COLO668 (cell line): ENCODE data around the gene LLCFC1.
"Not testable (repeated sequence)": the region's sequence is repeated elsewhere in the genome, so short reads cannot be mapped to it uniquely, and the experiment has no call there.

Experiments used
- DNase-seq: peaks from one replicate; lab custom pipeline; 2025; ENCODE audit not compliant: unreplicated experiment; lab: John Stamatoyannopoulos, UW

The LLCFC1 gene

DNA sequence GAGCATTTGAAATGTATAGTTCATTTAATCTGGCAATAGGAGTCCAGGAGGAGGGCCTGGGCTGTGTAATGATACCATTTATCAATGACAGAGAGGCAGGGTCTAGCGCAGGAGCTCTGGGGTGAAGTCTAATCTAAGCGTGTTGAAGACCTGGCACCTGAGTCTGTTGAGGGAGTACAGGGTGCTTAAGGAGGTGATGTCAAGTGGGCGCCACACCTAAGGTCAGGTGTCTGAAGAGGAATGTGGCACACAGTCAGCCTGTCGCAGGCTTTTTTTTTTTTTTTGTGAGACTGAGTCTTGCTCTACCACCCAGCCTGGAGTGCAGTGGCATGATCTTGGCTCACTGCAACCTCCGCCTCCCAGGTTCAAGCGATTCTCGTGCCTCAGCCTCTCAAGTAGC, 2.3 kb downstream of the LLCFC1 start:
- DNase-seq: no peak

DNA sequence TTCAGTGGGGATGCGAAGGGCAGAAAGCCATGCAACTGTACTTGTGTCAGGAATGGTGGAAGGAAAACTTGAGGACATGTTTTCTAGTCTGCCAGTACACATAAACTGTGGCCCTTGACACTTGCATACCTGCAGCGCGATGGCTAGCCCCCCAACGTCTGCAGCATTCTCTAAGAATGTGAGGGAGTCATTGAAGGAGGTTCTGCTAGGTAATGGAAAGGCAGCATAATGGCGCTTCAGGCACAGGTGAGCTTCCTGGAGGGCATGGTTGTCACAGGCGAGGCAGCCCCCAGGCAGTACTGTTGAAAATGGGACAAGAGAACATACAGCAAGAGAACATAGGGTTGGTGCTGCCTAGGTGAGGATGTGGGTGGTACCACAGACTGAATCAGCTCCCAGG, 3.5 kb downstream of the LLCFC1 start:
- no peak for DNase-seq

DNA sequence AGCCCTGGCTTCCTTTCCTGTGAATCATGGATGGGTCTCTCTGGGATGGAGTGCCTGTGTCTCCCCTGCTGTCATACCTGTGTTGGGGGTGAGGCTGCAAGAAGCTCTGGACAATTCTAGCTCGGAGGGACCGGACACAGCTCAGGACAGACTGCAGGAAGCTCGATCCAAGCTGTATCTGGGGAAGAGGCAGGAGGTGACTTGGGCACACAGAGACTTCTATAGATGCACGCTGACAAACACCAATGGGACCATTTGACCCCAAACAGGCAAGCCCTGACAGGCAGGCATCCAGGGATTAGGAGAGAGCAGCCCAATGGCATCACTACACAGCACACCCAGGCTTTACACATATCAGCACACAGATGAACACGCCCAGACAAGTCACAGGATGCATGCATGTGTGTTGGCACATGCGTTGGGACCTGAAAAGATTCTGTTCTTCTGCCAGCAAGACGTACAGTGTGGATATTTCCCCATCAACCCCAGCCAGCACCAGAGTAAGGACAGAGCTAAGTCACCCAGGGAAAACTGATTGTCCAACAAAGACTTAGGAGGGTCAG, 4.5 kb downstream of the LLCFC1 start:
- no peak for DNase-seq

DNA sequence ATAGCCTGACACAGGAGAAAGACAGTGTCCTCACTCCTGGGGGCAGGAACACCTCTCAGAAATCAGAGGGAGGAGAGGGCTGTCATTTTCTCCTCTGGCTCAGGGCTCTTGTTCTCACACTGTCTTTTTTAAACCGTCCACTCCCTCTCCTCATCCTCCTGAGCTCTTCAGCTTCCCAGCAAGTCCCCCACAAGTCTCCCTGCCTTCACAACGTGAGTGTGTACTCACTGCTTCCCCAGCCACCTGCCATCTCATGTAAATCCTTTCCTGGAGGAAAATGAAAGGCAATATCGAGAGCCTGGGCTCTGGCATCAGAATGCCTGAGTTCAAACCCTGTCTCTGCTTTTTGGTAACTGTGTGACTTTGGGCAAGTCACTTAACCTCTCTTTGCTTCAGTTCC, 5.7 kb downstream of the LLCFC1 start:
- DNase-seq: no peak

DNA sequence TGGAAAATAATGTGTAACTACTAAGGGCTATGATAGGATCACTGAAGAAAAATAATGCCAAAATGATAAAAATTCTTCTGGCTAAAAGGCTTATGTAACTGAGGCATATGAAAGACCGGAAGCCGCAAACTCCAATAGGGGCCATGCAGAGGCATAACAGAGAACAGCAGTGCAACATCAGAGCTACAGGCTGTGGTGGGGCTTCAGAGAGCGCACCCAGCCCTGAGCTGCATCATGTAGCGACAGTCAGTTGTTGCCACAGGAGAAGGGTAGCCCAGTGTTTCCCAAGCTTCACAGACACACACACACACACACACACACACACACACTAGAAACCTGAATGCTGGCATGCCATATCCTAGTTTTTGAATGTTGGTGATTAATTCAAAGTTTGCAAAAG, 9.3 kb downstream of the LLCFC1 start:
- DNase-seq: no peak

DNA sequence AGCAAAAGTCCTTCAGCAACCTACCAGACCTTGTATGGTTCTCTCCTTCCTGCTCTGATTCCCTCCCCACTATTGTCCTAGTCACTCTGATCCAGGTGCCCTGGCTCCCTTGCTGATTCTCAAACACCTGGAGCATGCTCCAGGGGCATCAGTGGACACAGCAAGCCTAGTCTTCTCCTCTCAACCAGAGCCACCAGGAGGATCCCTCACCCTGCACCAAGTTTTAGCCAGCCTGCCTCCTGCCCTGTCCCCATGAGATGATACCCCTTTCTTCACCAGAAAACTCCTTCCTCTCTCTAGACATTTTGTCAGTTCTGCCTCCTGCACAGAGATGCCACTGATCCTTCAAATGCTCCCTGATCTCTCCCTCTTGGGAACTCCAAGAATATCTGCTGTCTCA, 11.0 kb downstream of the LLCFC1 start:
- no peak for DNase-seq

DNA sequence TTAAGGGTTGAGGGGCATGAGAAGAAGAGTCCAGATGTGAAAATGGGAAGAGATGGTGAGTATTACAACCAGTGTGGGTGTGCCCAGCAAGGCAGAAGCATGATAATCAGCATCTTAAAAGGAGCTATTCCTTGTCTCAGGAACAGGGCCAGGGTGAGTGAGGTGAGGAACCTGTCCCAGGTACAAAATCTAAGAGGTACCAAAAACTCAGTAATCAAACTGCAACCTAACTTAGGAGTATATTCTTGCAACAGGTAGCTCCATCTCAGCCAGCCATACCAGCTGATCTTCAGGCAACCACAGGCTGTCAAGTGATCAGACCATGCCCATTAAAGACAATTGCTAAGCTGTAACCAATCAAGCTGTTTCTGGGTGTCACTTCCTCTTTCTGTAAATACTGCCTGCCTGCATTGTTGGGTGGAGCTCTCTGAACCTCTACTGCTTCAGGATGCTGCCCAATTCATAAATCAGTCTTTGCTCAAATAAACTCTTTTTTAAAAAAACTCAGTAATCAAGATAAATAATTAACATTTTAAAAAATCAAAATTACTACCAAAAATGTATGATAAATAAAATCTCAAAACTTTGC, 15.5 kb downstream of the LLCFC1 start:
- no peak for DNase-seq

DNA sequence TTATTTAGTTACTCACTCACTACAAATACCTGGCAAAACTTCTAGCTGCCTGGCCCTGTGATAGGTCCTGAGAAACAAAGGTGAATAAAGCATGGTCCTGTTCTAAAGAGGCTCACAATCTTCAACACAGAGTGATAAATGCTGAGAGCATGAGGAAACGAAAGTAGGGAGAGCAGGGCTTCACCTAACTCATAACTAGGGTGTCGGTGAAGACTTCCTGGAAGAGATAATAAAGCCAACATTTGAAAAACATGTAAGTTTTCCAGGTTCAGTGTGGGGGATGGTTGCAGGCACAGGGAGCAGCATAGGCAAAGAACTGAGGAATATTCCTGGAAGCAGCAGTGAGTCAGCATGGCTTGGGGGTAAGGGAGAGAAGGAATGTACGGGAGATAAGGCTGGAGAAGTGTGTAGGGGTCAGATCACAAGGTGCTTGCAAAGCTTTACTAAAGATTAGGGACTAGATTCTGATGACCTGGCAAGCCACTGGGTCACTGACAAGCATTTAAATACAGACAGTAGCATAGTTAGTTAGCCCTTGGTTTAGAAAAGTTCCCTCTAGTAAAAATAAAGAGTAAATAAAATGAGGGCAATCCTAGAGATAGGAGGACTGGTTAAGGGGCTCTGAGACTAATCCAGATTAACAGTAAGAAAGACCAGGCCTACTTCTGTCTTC, 17.8 kb downstream of the LLCFC1 start:
- no peak for DNase-seq

DNA sequence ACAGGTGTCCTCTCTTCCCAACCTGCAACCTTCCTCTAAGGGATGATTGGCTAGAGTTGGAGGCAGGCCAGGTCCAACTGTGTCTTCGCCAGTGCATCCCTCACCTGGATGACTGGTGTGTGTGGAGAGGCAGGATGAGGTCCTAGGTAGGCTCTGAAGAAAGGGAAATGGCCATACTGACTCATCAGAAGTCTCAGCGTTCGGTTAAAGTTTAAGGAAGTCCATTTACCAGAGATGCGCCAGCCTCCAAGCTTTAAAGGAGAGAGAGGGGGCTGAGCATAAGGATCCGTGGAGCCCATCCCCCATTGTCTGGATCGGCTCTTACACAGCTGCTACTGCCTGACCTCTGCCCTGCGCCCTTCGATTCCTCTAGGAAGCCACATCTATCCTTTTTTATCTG, 18.4 kb downstream of the LLCFC1 start:
- no peak for DNase-seq

DNA sequence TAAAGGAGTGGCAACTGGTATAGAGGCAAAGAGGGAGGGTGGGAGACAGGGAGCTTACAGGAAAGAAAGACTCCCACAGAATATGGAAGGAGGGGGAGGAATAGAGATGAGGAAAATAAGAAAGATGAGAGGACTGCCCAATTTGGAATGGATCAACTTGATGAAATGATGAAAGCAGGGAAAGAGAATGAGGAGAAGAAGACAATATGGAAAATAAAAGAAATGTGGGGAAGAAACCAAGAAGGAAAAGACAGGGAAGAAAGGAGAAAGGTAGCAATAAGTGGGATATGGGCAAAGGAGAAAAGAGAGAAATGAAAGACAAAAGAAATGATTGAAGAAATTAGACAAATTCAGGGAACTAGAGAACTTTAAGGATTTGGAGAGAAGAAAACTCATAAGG, 19.9 kb downstream of the LLCFC1 start:
- DNase-seq: no peak

DNA sequence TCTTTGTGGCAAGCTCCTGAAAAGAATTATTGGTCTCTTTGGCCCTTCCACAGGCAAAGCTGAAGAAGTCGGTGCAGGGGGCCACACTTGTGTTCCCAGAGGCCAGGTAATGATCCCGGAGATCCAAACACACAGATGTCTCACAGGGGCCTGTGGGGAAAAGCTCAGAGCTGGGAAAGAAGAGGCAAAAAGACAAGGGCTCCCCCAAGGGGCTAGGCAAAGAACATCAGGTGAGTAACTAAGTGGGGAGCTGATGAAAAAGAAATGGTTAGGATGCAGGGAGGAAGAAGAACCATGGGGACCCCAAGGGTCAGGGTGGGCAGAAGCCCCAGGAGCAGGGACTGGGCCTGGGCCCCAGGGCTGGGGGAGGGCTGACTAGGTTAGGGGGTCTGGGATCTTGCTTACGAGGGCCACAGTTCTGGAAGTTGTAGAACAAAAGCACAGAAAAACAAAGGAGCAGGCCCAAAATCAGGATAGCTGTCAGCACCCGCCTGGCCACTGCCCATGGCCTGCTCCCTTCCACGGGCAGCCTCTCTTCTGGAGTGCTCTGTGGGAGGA, 21.8 kb downstream of the LLCFC1 start:
- DNase-seq: no peak

DNA sequence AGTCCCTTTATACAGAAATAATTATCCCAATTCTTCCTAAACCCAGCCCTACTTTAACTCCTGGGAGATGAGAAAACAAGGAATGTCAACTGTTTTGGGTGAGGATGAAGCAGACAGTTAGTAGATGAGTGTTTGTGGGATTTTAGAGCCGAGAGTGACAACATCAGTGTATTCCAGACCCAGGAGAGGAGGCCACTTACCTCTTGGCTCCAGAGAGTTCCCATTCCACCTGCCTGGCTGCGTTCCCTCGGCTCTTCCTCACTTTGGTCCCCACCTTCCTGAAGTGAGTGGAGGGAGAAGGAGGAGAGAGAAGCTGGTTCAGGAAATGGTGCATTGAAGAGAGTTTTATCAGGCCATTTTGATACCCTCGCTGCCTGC, 22.3 kb downstream of the LLCFC1 start:
- no peak for DNase-seq

DNA sequence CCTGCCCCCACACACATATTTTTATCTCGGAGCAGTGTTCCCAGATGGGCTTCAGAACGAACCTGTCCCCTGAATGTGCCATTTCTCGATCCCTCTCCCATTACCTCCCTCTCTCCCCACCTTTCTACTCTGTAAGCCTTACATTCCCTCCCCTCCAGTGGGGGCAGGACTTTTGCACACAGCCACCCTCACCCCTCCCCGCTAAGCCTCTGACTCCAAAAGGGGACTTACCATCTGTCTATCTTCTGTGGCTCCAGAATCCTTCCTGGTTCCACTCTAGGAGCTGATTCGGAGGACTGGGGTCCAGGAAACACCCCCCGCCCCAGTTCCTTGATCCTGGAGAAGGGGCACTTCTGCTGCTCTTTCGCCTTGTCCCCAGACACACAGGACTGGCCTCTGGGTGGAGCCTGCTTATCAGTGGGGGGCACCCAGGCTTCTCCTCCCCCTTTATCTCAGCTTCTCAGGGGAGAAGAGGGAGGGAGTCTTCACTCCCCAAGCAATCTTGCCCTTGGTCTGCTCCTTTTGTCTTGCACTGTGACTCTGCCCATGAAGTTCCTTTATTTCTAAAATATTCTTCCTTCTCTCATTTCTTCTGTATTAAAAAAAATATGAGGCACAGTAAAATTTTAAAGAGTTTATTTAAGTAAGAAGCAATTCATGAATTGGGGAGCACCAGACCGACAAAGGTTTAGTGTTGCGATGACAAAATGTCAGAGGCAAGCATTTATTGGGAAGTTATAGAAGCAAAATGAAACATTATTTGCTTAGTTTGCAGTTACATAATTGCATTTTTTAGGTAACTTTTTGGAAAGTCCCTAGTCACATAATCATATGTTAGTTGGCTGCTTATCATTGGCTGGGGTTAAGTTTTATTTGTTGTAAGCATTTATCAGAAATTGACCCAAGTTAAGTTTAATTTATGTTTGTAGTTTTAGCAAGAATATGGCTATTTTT, 23.0 kb downstream of the LLCFC1 start, which contains the start of gene KEL:
Gene KEL (minus strand): TSS at position 391 of the 954 bp plus-strand sequence. CDS start 157 bp downstream, at position 234.
- DNase-seq: no peak

DNA sequence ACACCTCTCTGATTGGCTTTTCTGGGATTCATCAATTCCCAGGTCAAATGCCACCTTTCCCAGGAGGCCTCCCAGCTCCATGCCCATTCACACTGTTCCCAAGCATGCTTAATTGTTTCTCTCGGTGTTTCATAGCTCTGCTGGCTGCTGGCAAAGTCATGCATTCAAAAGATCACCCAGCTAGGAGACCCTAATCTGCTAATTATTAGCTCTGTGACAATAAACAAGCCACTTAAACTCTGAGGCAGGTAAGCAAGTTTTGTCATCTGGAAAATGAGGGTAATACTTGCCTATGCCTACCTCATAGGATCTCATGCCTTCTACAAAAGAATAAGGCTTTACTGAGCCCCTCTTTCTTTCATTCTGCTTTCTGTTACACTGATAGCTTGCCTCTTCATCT, 23.7 kb downstream of the LLCFC1 start:
- no peak for DNase-seq

DNA sequence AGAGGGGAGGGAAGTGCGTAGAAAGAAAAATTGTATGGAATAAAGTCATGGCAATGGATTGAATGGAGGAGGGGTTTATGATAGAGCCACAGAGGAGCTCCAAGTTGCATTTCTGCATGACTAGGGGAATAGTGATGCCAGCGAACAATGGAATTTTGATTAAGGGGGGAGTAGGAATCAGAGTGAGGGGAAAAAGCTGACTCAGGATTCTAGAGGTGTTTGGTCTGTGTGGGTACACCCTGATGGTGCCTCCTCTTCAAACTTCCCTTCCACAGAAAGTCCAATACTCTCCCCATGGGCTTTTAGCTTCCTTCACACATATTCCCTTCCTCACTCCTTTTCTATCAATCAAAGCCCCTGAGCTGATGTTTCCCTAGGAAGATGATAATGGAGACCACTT, 24.7 kb downstream of the LLCFC1 start:
- no peak for DNase-seq

DNA sequence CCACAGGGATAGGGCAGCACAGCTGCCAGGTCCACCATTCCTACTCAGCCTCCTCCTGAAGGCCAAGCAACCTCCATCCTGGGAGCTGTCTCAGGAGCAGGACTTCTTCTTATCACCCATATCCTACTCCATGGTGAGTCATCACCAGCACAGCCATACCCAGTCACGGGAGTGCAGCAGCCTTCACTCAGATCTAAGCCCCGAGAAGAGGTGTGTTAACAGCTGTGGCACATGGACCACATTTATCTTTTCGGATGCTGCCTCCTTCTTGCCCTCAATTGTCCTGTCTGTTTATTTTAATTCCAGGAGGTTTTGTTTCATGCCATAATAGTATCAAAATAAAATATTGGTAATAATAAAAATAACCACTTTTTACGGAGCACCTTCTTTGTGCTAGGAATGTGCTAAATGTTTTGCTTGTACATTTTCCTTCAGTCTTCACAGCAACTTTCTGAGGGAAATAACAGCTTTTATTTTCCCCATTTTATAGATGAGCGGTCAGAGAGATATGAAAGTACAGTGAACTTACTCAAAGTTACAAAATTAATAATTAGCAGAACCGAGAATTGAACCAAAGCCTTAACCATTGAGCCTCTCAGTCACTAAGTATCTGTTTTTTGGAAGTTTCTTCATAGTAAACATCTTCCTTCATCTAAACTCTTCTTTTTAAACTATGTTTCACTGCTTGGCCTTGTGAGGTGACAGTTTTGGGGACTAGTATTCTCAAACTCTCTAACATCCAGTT, 25.4 kb downstream of the LLCFC1 start:
- DNase-seq: no peak

DNA sequence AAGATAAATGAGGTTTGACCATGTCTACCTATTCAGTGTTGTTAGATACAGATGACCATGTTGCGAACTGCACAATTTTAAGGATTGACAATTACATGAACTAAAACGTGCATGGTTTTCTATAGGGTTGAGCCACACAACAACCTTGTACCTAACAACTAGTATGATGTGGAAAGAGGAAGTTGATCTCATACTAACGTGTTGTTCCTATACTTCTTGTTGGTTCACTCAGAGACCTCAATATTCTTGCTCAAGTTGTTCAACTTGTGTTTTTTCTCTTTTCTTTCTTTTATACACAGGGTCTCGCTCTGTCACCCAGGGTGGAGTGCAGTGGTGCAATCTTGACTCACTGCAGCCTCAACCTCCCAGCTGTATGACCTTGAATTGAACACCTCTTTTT, 28.9 kb downstream of the LLCFC1 start:
- no peak for DNase-seq

DNA sequence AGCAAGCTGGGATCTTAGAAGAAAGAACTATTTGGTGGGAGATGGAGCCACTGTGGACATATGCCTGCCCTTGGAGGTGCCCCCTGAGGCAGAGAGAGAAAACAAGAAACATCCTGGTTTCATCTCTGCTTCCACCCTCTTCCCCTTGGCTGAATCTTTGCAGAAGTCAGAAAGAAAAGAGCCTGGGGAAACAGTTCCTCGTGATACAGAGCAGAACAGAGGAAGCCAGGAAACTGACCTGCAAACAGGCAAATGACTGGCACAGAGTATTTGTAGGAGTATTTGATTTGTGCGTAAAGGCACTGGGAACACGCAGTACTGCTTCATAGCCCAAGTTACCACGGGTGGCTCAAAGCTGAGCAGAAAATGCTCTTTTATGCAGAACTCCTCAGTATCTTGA, 29.9 kb downstream of the LLCFC1 start:
- DNase-seq: no peak

DNA sequence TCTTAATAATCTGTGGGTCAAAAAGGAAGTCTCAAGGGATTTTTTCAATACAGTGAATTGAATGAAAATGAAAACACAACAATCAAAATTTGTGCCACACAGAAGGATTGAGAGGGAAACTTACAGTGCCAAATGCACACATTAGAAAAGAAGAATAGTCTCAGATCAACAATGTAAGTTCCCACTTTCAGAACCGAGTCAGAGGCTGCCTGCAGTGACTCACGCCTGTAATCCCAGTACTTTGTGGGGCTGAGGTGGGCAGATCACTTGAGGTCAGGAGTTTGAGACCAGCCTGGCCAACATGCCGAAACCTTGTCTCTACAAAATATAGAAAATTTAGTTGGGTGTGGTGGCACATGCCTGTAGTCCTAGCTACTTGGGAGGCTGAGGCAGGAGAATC, 35.3 kb downstream of the LLCFC1 start:
- no peak for DNase-seq

DNA sequence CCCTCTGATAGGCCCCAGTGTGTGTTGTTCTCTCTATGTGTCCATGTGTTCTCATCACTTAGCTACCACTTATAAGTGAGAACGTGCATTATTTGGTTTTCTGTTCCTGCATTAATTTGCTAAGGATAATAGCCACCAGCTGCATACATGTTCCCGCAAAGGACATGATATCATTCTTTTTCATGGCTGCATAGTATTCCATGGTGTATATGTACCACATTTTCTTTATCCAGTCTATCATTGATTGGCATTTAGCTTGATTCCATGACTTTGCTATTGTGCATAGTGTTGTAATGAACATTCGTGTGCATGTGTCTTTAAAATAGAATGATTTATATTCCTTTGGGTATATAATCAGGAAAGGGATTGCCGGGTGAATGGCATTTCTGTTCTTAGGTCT, 39.1 kb downstream of the LLCFC1 start:
- DNase-seq: not testable (repeated sequence)

DNA sequence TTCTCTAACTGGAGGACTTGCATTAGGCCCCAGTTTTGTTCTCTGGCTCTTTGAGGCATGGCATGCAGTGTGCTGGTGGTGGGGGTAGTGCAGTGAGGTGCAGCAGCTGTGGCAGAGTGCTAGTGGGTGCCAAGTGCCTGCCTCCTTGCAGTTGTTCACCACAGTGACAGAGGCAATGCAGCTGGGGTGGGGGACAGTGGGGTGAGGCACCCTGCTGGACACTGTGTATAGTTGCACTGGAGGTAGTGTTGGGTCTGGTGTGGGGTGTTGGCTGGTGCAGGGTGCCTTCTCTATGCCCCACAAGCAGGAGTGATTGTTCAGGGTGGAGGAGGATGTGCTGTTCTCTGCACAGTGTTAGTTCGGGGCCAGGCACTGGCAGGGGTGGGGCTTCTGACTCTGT, 44.5 kb downstream of the LLCFC1 start:
- DNase-seq: no peak
